KOPT-K1 (cell line): ENCODE measurements around the gene SHC2.
"Not testable (repeated sequence)": the region's sequence is repeated elsewhere in the genome, so short reads cannot be mapped to it uniquely, and the experiment has no call there.

Experiments
- H3K27ac ChIP-seq: fragments of 200-600 bp; sonication (generic); 2 replicates; pipeline ENCODE4 v1.5.1; 2016; ENCODE audit warnings: antibody characterized with exemption, mild to moderate bottlenecking, low read depth, low read length; ENCODE audit not compliant: poor library complexity, severe bottlenecking
- H3K36me3 ChIP-seq: fragments of 200-600 bp; sonication (generic); 2 replicates; pipeline ENCODE4 v1.5.1; 2017; ENCODE audit warnings: antibody characterized with exemption, mild to moderate bottlenecking, low read length, moderate library complexity; ENCODE audit not compliant: insufficient read depth
- H3K9me3 ChIP-seq: fragments of 200-600 bp; sonication (generic); 2 replicates; pipeline ENCODE4 v1.5.1; 2017; ENCODE audit warnings: antibody characterized with exemption, low read length, mild to moderate bottlenecking; ENCODE audit not compliant: insufficient read depth, poor library complexity, severe bottlenecking

SHC2 gene

GRCh38 chr19:403221-404027 is 57.4 kb downstream of the SHC2 start:
- Histone ChIP-seq H3K27ac (no peak overlapping the region), H3K9me3 (no peaks in the 10 kb centered on the region), H3K36me3 (no peaks in the 10 kb centered on the region)

DNA sequence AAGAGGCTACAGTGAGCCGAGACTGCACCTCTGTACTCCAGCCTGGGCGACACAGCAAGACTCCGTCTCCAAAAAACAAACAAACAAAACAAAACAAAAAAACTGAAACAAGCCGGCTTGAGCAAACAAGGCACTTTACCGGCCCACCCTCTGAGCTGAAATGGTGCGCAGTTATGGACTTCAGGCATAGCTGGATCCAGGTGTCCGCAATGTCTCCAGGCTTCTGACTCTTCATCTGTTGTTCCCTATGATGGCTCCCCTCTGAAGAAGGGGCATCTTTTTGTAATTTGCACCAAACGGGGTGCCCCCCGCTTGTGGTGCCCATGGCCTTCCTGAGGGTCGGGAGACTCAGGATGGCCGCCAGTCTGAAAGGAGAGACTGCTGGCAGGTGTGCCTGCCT is 58.0 kb downstream of the SHC2 start:
- Histone ChIP-seq H3K9me3 (no peaks in the 10 kb centered on the region), H3K36me3 (no peaks in the 10 kb centered on the region), H3K27ac (no peak overlapping the region)

DNA sequence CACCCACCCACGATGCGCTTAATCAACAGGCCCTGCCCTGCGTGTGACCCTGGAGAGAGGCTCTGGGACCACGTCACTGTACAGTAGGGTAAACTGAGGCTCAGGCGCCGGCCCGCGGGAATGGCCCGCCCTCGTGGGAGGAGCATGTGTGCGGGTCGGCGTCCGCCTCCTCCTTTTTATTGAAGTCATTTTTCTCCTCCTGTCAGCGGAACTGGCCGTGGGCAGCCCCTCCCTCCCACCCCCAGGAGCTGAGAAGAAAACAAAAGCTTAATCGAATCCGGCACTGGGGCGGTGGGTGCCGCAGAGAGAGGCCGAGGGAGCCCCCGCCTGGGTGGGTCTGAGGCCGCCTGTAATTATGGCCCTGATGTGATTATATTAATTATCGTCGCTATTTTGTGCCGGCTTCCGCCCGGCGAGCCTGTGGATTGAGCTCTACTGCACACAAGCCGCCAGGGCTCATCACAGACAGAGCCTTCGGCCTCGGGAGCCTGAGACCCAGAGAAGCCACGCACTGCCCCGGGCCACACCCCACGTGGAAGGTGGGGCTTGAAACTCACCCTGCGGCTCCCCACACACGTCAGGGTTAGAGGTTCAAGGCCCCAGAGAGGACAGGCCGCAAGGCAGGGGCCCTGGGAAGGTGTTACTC is 58.8 kb downstream of the SHC2 start:
- no peaks in the 10 kb centered on the region for H3K9me3 ChIP-seq
- no peaks in the 10 kb centered on the region for H3K36me3 ChIP-seq
- no peak overlapping the region for H3K27ac ChIP-seq

GRCh38 chr19:400976-401865 is 59.6 kb downstream of the SHC2 start:
- H3K27ac ChIP-seq = no peak overlapping the region
- no peaks in the 10 kb centered on the region for H3K36me3 ChIP-seq
- H3K9me3 ChIP-seq = no peaks in the 10 kb centered on the region

DNA sequence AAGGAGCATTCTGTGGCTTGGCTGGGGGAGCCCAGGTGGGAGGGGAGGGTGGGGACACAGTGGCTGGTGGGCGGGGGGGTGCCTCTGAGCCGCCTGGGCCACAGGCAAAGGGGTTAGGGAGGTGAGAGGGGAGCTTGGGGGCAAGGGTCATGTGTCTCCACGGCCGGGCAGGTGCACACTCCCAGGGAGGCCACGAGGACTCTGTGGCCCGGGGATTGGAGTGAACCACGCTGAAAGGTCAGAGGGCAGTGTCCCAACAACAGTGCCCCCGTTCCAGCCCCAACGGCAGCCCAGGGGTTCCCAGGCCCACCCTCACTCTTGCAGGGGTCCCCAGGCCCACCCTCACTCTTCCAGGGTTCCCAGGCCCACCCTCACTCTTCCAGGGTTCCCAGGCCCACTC is 61.5 kb downstream of the SHC2 start:
- Histone ChIP-seq H3K27ac (no peak overlapping the region), H3K36me3 (no peaks in the 10 kb centered on the region), H3K9me3 (peaks cover 5% of the 10 kb centered on the region)

DNA sequence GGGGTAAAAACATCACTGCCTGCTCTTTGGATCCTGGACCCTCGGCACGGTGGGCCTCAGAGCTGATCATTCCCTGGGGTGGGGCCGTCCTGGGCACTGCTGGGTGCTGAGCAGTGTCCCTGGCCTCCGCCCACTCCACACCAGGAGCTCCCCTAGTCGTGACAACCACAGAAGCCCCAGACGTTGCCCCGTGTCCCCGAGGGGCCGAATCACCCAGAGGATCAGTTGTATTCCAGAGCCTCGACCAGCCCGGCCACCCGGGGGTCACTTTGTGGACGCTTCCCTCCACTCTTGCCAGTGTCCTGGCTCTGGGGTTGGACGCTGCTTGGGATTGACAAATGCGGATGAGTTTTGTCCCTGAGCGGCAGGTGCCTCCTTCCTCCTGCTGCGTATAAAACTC is 62.1 kb downstream of the SHC2 start:
- peaks cover 5% of the 10 kb centered on the region for H3K9me3 ChIP-seq
- H3K36me3 ChIP-seq = no peaks in the 10 kb centered on the region
- H3K27ac ChIP-seq = no peak overlapping the region

DNA sequence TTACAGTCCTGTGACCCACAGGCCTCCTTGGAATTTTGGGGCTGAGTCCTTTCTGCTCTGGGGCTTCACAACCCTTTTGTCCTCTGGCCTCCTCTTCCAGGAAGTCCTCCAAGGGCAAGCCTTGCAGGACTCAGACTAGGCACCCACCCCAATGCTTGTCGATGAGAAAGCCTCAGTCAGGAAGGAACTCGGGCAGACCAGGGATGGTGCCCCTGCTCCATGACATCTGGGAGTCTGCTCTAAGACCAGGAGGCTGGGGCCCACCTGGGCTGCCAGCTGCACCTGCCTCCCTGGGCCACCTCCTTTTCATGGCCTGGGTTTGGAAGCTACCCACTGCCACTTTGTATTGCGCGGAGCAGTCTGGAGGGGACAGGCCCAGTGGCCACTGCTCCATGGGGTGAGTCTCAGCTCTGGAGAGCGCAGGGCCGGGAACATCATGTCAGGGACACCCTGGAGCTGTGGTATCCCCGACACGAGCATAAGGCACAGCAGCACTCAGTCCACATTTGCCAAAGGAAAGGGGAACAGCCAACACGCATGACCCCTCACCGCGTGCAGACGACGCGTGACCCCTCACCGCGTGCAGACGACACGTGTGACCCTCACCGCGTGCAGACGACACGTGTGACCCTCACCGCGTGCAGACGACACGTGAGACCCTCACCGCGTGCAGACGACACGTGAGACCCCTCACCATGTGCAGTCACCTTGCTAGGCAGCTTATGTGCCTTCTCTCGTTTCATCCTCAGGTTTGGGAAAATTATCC is 62.7 kb downstream of the SHC2 start:
- Histone ChIP-seq H3K36me3 (no peaks in the 10 kb centered on the region), H3K27ac (no peak overlapping the region), H3K9me3 (peaks cover 5% of the 10 kb centered on the region)

GRCh38 chr19:397321-397720 is 63.5 kb downstream of the SHC2 start:
- Histone ChIP-seq H3K9me3 (peaks cover 5% of the 10 kb centered on the region), H3K27ac (no peak overlapping the region), H3K36me3 (no peaks in the 10 kb centered on the region)

- no peak overlapping the region for H3K27ac ChIP-seq
- H3K36me3 ChIP-seq = no peaks in the 10 kb centered on the region
- peaks cover 5% of the 10 kb centered on the region for H3K9me3 ChIP-seq
Observed at GRCh38 chr19:395467-395866, 65.4 kb downstream of the SHC2 start.

- H3K27ac ChIP-seq, H3K36me3 ChIP-seq, H3K9me3 ChIP-seq: not testable (repeated sequence)
Observed at GRCh38 chr19:394857-395256, 66.0 kb downstream of the SHC2 start.

DNA sequence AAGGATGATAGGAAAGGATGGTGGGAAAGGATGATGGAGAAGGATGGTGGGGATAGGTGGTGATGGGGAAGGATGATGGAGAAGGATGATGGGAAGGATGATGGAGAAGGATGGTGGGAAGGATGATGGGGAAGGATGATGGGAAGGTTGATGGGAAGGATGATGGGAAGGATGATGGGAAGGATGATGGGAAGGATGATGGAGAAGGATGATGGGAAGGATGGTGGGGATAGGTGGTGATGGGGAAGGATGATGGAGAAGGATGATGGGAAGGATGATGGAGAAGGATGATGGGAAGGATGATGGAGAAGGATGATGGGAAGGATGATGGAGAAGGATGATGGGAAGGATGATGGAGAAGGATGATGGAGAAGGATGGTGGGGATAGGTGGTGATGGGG is 67.3 kb downstream of the SHC2 start:
- not testable (repeated sequence) for H3K36me3 ChIP-seq, H3K9me3 ChIP-seq, H3K27ac ChIP-seq

DNA sequence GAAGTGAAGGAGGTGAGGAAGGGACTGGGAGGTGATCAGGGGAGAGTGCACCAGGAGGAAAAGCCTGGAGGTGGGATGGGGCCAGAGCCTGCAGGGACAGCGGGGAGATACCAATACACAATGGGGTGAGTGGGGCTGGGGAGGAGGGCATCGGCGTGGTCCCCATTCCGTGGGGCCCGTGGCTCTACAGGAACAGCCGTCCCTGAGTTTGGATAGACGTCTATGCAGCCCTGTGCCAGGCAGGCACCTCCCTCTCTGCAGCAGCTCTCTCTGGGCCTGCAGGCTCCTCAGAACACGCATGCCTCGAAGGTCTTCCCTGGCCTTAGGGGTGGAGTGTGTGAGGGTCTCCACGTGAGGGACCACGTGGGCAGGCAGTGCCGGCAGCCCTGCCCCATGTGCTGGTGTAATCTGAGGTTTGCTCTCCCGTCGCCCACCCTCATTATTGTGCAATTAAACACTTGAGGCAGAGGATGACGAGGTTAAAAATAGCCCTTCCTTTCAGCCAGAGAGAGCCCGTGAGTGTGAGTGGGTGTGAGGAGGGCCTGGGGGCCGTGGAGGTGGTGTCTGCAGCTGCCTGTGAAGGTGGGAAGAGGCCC is 68.4 kb downstream of the SHC2 start:
- Histone ChIP-seq H3K27ac (no peak overlapping the region), H3K9me3 (peaks cover 5% of the 10 kb centered on the region), H3K36me3 (no peaks in the 10 kb centered on the region)

GRCh38 chr19:391726-392374 is 69.0 kb downstream of the SHC2 start:
- Histone ChIP-seq H3K36me3 (no peaks in the 10 kb centered on the region), H3K9me3 (peaks cover 5% of the 10 kb centered on the region), H3K27ac (no peak overlapping the region)

DNA sequence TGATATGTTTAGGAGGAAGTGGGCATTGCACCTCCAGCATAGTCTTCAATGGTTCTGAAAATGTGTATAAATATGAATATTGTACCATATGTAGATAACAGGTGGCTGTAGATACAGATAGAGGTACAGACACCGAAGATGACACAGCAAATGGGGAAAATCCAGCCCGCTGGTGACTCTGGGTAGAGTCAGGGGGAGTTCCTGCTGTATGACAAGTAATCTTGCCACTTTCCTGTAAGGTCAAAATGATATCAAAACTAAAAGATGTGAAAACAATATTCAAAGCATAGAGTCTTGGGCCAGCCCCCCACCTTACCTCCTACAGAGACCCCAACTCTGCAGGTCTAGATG is 69.7 kb downstream of the SHC2 start:
- Histone ChIP-seq H3K36me3 (no peaks in the 10 kb centered on the region), H3K9me3 (peaks cover 5% of the 10 kb centered on the region), H3K27ac (no peak overlapping the region)
